ENCODE measurements around the gene NKD1. TPM values are rescaled to one million over a fixed set of nuclear protein-coding genes. Genes with fewer than 3 reads are reported as not detected.

Gene NKD1
- total RNA-seq, 1 experiment from 2014 or later = 0.74 TPM

- DNase-seq (ENCODE audit: low read depth, low spot score) = no peak
- in situ Hi-C loops (cut with HindIII; ENCODE audit: low pct_unique_long_range_greater_than_20kb, low sequenced_read_pairs) = no loop called here
Observed at GRCh38 chr16:50516890-50517289, 31.3 kb upstream of the NKD1 start.

GRCh38 chr16:50517450-50518252 lies 30.5 kb upstream of the NKD1 start:
- DNase-seq (ENCODE audit: low read depth, low spot score) = no peak
- in situ Hi-C loops (cut with HindIII; ENCODE audit: low pct_unique_long_range_greater_than_20kb, low sequenced_read_pairs) = no loop called here

- in situ Hi-C loops (cut with HindIII; ENCODE audit: low pct_unique_long_range_greater_than_20kb, low sequenced_read_pairs) = no loop called here
- no peak for DNase-seq (ENCODE audit: low read depth, low spot score)
Observed at GRCh38 chr16:50519001-50519400, 29.2 kb upstream of the NKD1 start.

- in situ Hi-C loops (cut with HindIII; ENCODE audit: low pct_unique_long_range_greater_than_20kb, low sequenced_read_pairs) = no loop called here
- no peak for DNase-seq (ENCODE audit: low read depth, low spot score)
Observed at GRCh38 chr16:50519602-50520001, 28.6 kb upstream of the NKD1 start.

GRCh38 chr16:50520451-50521245 lies 27.5 kb upstream of the NKD1 start:
- DNase-seq (ENCODE audit: low read depth, low spot score) = peak; percentile 59
- in situ Hi-C loops (cut with HindIII; ENCODE audit: low pct_unique_long_range_greater_than_20kb, low sequenced_read_pairs) = no loop called here

GRCh38 chr16:50521246-50521900 lies 26.8 kb upstream of the NKD1 start:
- DNase-seq (ENCODE audit: low read depth, low spot score) = no peak
- in situ Hi-C loops (cut with HindIII; ENCODE audit: low pct_unique_long_range_greater_than_20kb, low sequenced_read_pairs) = no loop called here

GRCh38 chr16:50522324-50522723 lies 25.9 kb upstream of the NKD1 start:
- no peak for DNase-seq (ENCODE audit: low read depth, low spot score)
- in situ Hi-C loops (cut with HindIII; ENCODE audit: low pct_unique_long_range_greater_than_20kb, low sequenced_read_pairs) = no loop called here

- DNase-seq (ENCODE audit: low read depth, low spot score) = no peak
- in situ Hi-C loops (cut with HindIII; ENCODE audit: low pct_unique_long_range_greater_than_20kb, low sequenced_read_pairs) = no loop called here
Observed at GRCh38 chr16:50523710-50524109, 24.5 kb upstream of the NKD1 start.

- no peak for DNase-seq (ENCODE audit: low read depth, low spot score)
- in situ Hi-C loops (cut with HindIII; ENCODE audit: low pct_unique_long_range_greater_than_20kb, low sequenced_read_pairs) = no loop called here
Observed at GRCh38 chr16:50525262-50525661, 22.9 kb upstream of the NKD1 start.

GRCh38 chr16:50525716-50526115 lies 22.5 kb upstream of the NKD1 start:
- DNase-seq (ENCODE audit: low read depth, low spot score) = no peak
- in situ Hi-C loops (cut with HindIII; ENCODE audit: low pct_unique_long_range_greater_than_20kb, low sequenced_read_pairs) = no loop called here

- in situ Hi-C loops (cut with HindIII; ENCODE audit: low pct_unique_long_range_greater_than_20kb, low sequenced_read_pairs) = no loop called here
Observed at GRCh38 chr16:50526249-50526648, 21.9 kb upstream of the NKD1 start.

GRCh38 chr16:50526796-50527195 lies 21.4 kb upstream of the NKD1 start:
- in situ Hi-C loops (cut with HindIII; ENCODE audit: low pct_unique_long_range_greater_than_20kb, low sequenced_read_pairs) = no loop called here
- no peak for DNase-seq (ENCODE audit: low read depth, low spot score)

More at GRCh38 chr16:50526249-50526648, 21.9 kb upstream of the NKD1 start:
- DNase-seq (ENCODE audit: low read depth, low spot score) = no peak

GRCh38 chr16:50528820-50529219 lies 19.4 kb upstream of the NKD1 start:
- DNase-seq (ENCODE audit: low read depth, low spot score) = no peak
- in situ Hi-C loops (cut with HindIII; ENCODE audit: low pct_unique_long_range_greater_than_20kb, low sequenced_read_pairs) = no loop called here

GRCh38 chr16:50529334-50529733 lies 18.9 kb upstream of the NKD1 start:
- DNase-seq (ENCODE audit: low read depth, low spot score) = no peak
- in situ Hi-C loops (cut with HindIII; ENCODE audit: low pct_unique_long_range_greater_than_20kb, low sequenced_read_pairs) = no loop called here

- no peak for DNase-seq (ENCODE audit: low read depth, low spot score)
- in situ Hi-C loops (cut with HindIII; ENCODE audit: low pct_unique_long_range_greater_than_20kb, low sequenced_read_pairs) = no loop called here
Observed at GRCh38 chr16:50530277-50531236, 17.6 kb upstream of the NKD1 start.

- in situ Hi-C loops (cut with HindIII; ENCODE audit: low pct_unique_long_range_greater_than_20kb, low sequenced_read_pairs) = no loop called here
Observed at GRCh38 chr16:50531359-50531758, 16.8 kb upstream of the NKD1 start.

GRCh38 chr16:50531901-50532300 lies 16.3 kb upstream of the NKD1 start:
- in situ Hi-C loops (cut with HindIII; ENCODE audit: low pct_unique_long_range_greater_than_20kb, low sequenced_read_pairs) = no loop called here
- DNase-seq (ENCODE audit: low read depth, low spot score) = no peak

More at GRCh38 chr16:50531359-50531758, 16.8 kb upstream of the NKD1 start:
- no peak for DNase-seq (ENCODE audit: low read depth, low spot score)

All from SK-MEL-5 (cell line).